Measurements from ENCODE around the gene OR9I1. TPM values are rescaled to one million over a fixed set of nuclear protein-coding genes. Genes with fewer than 3 reads are reported as not detected.

Gene OR9I1
- total RNA-seq, 4 donors from 2014 or later, result not detected

GRCh38 chr11:58121096-58121495 lies 4.2 kb downstream of the OR9I1 start:
- Histone ChIP-seq H3K27me3 (no peaks in the 10 kb centered on the region), H3K27ac (no peak overlapping the region), H3K4me3 (no peak overlapping the region), H3K4me1 (no peaks in the 10 kb centered on the region), H3K36me3 (no peaks in the 10 kb centered on the region), H3K9me3 (peaks cover 0 to 3% (median 0%) of the 10 kb centered on the region in 3 donors)
- WGBS, 2 donors (ENCODE audit: low coverage in 1 of 2), result 43 to 57% methylated on average over 1 of the region's 1 CpG
- TF ChIP-seq POLR2AphosphoS5 (IDR thresholded peaks at IDR 0.05), result no peak
- TF ChIP-seq POLR2A (IDR thresholded peaks at IDR 0.05), result no peak
- TF ChIP-seq CTCF (IDR thresholded peaks at IDR 0.05), result no peak
- no peak for TF ChIP-seq EP300 (IDR thresholded peaks at IDR 0.05)
- no peak for ATAC-seq

GRCh38 chr11:58097437-58097836 lies 27.9 kb downstream of the OR9I1 start:
- no peak for ATAC-seq
- TF ChIP-seq CTCF (IDR thresholded peaks at IDR 0.05), result no peak
- no peak for TF ChIP-seq POLR2A (IDR thresholded peaks at IDR 0.05)
- no peak for TF ChIP-seq POLR2AphosphoS5 (IDR thresholded peaks at IDR 0.05)
- TF ChIP-seq EP300 (IDR thresholded peaks at IDR 0.05), result no peak
- peaks cover 0 to 16% (median 0%) of the 10 kb centered on the region in 3 donors for H3K9me3 ChIP-seq
- WGBS, 2 donors (ENCODE audit: low coverage in 1 of 2), result 80 to 82% methylated on average over 2 of the region's 2 CpGs
- no peaks in the 10 kb centered on the region for H3K36me3 ChIP-seq
- H3K4me3 ChIP-seq, result no peak overlapping the region
- H3K27me3 ChIP-seq, result no peaks in the 10 kb centered on the region
- no peaks in the 10 kb centered on the region for H3K4me1 ChIP-seq
- H3K27ac ChIP-seq, result no peak overlapping the region

GRCh38 chr11:58086528-58086927 lies 38.8 kb downstream of the OR9I1 start:
- ATAC-seq, result no peak
- H3K27me3 ChIP-seq, result no peaks in the 10 kb centered on the region
- H3K27ac ChIP-seq, result no peak overlapping the region
- no peak overlapping the region for H3K4me3 ChIP-seq
- no peaks in the 10 kb centered on the region for H3K36me3 ChIP-seq
- H3K4me1 ChIP-seq, result no peaks in the 10 kb centered on the region
- TF ChIP-seq EP300 (IDR thresholded peaks at IDR 0.05) (no peak), POLR2AphosphoS5 (IDR thresholded peaks at IDR 0.05) (no peak), CTCF (IDR thresholded peaks at IDR 0.05) (no peak)
- H3K9me3 ChIP-seq, result no peaks in the 10 kb centered on the region
- WGBS, 2 donors (ENCODE audit: low coverage in 1 of 2), result 44 to 53% methylated on average over 2 of the region's 2 CpGs

- ATAC-seq, result no peak
- H3K27me3 ChIP-seq, result no peaks in the 10 kb centered on the region
- WGBS, 2 donors (ENCODE audit: low coverage in 1 of 2), result 29 to 39% methylated on average over 2 of the region's 2 CpGs
Measured at GRCh38 chr11:58075781-58076180, 49.5 kb downstream of the OR9I1 start.

More at GRCh38 chr11:58075781-58076180, 49.5 kb downstream of the OR9I1 start:
- TF ChIP-seq CTCF (IDR thresholded peaks at IDR 0.05) (no peak), POLR2A (IDR thresholded peaks at IDR 0.05) (no peak), POLR2AphosphoS5 (IDR thresholded peaks at IDR 0.05) (no peak), EP300 (IDR thresholded peaks at IDR 0.05) (no peak)
- no peaks in the 10 kb centered on the region for H3K36me3 ChIP-seq
- no peak overlapping the region for H3K27ac ChIP-seq
- peaks cover 0 to 10% (median 0%) of the 10 kb centered on the region in 3 donors for H3K9me3 ChIP-seq
- no peaks in the 10 kb centered on the region for H3K4me1 ChIP-seq
- no peak overlapping the region for H3K4me3 ChIP-seq

All from gastroesophageal sphincter (tissue), 4 donors.